ENCODE measurements around the gene SYTL2. TPM values are rescaled to one million over a fixed set of nuclear protein-coding genes. Genes with fewer than 3 reads are reported as not detected.

The SYTL2 gene, protein sequence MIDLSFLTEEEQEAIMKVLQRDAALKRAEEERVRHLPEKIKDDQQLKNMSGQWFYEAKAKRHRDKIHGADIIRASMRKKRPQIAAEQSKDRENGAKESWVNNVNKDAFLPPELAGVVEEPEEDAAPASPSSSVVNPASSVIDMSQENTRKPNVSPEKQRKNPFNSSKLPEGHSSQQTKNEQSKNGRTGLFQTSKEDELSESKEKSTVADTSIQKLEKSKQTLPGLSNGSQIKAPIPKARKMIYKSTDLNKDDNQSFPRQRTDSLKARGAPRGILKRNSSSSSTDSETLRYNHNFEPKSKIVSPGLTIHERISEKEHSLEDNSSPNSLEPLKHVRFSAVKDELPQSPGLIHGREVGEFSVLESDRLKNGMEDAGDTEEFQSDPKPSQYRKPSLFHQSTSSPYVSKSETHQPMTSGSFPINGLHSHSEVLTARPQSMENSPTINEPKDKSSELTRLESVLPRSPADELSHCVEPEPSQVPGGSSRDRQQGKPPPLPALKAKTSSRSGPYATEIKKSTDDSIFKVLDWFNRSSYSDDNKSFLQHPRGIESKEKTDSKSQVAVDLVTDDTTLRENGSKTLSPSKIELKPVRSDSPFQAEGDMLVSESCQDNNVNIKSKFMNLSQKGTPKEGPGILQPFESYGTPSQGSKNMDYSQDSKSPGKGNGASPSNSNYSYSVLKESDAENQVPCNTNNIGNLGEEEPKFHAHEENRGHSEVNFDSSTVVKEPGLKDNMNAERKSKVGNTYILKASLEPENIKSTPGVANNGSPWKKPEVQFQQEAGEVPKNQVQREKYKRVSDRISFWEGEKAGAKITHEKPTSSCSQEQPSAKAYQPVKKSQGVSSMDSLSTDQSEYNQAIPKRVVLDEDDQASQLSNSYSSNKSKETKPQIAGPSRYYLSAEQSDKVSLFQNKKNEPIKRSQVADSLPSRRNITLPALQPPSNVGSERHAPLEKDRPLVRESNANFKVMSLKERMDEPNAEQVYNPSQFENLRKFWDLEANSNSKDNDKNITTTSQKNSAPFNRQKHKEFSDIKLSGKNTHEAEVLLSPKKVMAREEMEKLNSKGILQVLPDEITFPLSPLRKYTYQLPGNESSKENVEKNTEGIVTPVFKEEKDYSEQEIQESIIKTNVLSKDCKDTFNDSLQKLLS (N-terminal part only)
- 8.7 to 20.6 TPM (median 10.6 TPM) in 5 replicates for total RNA-seq (2022; extraction: Qiagen RNA extraction; ENCODE audit: low read depth)

DNA sequence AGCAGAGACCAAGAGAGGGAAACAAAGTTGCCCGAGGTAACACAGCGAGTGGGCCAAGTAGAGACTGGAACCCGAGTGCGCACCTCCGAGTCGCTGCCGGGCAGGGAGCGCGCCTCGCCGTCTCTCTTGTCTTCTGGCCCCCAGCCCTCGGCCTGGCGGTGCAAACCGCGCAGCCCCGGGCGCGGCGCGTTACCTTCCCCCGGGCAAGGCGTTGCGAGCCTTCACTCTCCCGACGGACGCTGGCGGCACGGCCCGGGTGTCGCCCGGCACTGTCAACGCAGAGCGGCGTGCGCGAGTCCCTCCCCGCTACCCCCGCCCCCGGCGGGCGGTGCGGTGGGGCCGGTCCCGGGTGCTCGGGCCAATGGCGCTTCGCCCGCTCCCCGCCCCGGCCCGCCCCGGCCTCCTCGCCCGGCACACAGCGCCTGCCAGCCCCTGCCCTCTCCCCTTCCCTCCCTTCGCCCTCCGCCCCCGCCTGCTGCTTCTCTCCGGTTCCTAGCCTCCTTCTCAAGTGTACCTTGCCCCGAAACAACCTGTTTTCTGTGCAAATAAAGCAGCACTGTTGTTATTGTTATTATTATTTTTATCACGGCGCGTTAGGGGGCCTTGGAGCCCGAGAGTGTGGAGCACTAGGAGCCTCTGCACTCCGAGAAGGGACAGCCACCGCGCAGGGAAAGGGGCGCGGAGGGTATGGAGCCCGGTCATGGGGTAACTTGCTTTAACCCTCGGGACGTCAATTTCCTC, at the start of gene SYTL2:
TSS of gene SYTL2 (minus strand) at position 271 of the 741 bp plus-strand sequence. CDS start 53,416 bp downstream, outside the sequence.

GRCh38 chr11:85855341-85855656, 44.4 kb upstream of the SYTL2 start, which contains the start of gene CCDC83:
Gene CCDC83, plus strand, starts transcription at chr11:85855383. Its CDS starts 9,741 bp downstream, at chr11:85865124.

GRCh38 chr11:85685820-85686459, 125.0 kb downstream of the SYTL2 start, which contains the start of gene CCDC89:
Gene CCDC89, minus strand, starts transcription at chr11:85686195. Its CDS starts 65 bp downstream, at chr11:85686130.

DNA sequence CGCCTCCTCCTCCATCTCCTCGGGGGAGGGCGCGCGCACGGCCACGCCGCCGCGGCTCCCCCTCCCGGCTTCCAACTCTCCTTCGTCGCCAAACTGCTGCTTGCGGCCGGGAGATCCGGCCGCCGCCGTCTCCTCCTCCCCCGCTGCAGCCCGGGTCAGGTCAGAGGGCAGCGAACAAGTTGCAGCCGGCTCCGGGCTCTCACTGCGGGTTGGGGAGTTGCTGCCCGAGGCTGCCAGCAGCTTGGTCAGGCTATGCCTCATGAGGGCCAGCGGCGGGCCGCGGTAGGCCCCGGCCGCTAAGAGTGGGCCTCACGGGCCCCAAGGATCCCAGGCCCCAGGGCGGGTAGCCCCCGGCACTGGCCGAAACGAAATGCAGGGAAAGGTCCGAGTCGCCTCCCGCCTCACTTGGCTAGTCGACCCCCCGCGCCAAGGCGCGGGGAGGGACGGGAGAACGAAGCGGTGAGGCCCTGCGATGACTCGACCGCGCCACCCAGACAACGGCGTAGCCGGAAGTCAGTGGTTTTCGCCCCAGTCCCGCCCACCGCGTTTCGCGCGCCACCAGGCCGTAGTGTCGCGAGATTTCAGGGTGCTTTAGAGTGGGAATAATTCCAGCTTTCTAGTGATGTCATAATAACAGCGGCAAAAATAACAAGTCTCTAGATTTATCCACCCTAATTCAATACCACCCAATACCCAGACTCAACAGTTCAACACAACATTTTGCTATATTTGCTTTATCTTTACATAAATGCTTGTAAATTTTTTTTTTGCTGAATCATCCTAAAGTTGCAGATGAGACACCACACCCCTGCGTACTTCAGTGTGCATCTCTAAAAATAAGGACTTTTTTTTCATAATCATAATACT, 146.1 kb downstream of the SYTL2 start, which contains the start of gene CREBZF:
TSS of gene CREBZF (minus strand) at position 515 of the 867 bp plus-strand sequence. CDS start at position 261, 254 bp downstream.

GRCh38 chr11:85647604-85648299, 163.2 kb downstream of the SYTL2 start, which contains the start of gene TMEM126A:
Gene TMEM126A, plus strand, starts transcription at chr11:85647967. Its CDS starts 2,289 bp downstream, at chr11:85650256.

Other genes with a start within 250 kb of the SYTL2 start
- gene DLG2, start 183.8 kb downstream of the SYTL2 start, total RNA-seq (2022; extraction: Qiagen RNA extraction; ENCODE audit: low read depth), result 0.15 to 0.26 TPM (median 0.20 TPM) in 5 replicates
- gene TMEM126B, start 182.5 kb downstream of the SYTL2 start, total RNA-seq (2022; extraction: Qiagen RNA extraction; ENCODE audit: low read depth), result 44.3 to 78.2 TPM (median 51.1 TPM) in 5 replicates
- 44.5 to 74.1 TPM (median 56.3 TPM) in 5 replicates for gene TMEM126A, start 163.2 kb downstream of the SYTL2 start, total RNA-seq (2022; extraction: Qiagen RNA extraction; ENCODE audit: low read depth)
- 19.6 to 33.4 TPM (median 28.1 TPM) in 5 replicates for gene CREBZF, start 146.0 kb downstream of the SYTL2 start, total RNA-seq (2022; extraction: Qiagen RNA extraction; ENCODE audit: low read depth)
- not detected in 5 replicates for gene CCDC89, start 124.9 kb downstream of the SYTL2 start, total RNA-seq (2022; extraction: Qiagen RNA extraction; ENCODE audit: low read depth)
- not detected in 5 replicates for gene CCDC83, start 44.2 kb upstream of the SYTL2 start, total RNA-seq (2022; extraction: Qiagen RNA extraction; ENCODE audit: low read depth)

All from A549 treated with ZK216348 at 1 μM for 4 hours (cell line).